Body of pancreas (tissue), 4 donors: ENCODE data around the gene HACD2.

ENCODE experiments used
- POLR2A ChIP-seq, 3 donors: fragments of 450-650 bp; IDR thresholded peaks; one replicate each; pipeline ENCODE4 v1.6.1; 2016; ENCODE audit warnings: antibody characterized with exemption in 3 of 3, mild to moderate bottlenecking in 2 of 3
- TF ChIP-seq, protein P1 (sequence below), 7 experiments: fragments of 450-650 bp in 4 of 7; fragments of 200-600 bp in 3 of 7; sonication (generic) in 3 of 7; IDR thresholded peaks; one replicate each; pipeline ENCODE4 v1.5.1; 2016 to 2019; ENCODE audit warnings: antibody characterized with exemption in 7 of 7

DNA sequence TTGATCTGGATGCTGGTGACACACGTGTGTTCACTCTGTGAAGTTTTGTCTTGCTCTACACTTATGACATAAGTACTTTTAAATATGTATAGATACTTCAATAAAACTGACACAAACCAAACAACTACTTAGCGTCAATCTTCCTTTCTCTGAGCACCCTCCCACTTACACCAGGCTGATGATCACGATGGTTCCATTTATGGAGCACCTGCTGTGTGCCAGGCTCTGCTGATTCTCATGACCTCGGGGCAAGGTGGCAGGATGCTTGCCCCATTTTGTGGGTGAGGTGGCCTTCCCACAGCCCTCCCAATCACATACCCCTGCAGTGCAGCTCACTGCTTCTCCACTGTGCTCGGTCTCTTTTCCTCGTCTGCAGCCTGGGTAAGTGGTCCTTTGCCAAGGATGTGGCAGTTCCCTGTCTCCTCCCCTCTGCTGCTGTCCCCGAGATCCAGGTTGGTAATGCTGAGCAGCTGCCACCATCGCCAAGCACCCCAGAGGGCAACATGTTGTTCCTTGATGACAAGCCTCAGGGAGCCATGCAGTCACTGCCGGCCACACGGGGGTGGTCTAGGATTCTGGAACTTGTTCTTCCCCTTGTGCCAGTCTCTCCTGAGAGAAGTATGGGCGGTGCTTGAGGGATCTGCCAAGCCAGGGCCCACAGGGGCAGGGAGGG lies 115.4 kb downstream of the HACD2 start:
- TF ChIP-seq POLR2A (IDR thresholded peaks at IDR 0.05) = no peak
- TF ChIP-seq, protein P1, sequence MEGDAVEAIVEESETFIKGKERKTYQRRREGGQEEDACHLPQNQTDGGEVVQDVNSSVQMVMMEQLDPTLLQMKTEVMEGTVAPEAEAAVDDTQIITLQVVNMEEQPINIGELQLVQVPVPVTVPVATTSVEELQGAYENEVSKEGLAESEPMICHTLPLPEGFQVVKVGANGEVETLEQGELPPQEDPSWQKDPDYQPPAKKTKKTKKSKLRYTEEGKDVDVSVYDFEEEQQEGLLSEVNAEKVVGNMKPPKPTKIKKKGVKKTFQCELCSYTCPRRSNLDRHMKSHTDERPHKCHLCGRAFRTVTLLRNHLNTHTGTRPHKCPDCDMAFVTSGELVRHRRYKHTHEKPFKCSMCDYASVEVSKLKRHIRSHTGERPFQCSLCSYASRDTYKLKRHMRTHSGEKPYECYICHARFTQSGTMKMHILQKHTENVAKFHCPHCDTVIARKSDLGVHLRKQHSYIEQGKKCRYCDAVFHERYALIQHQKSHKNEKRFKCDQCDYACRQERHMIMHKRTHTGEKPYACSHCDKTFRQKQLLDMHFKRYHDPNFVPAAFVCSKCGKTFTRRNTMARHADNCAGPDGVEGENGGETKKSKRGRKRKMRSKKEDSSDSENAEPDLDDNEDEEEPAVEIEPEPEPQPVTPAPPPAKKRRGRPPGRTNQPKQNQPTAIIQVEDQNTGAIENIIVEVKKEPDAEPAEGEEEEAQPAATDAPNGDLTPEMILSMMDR (IDR thresholded peaks at IDR 0.05) = no peak
